IMR-90 (cell line): ENCODE results near the gene ATP6V0C. TPM values are rescaled to one million over a fixed set of nuclear protein-coding genes. Genes with fewer than 3 reads are reported as not detected.

Experiments
- ATAC-seq: fragments of 200-7000 bp; cut with Tn5 transposase; 2 replicates; pipeline ENCODE4 v1.9.1; 2020; ENCODE audit warnings: low read depth, mild to moderate bottlenecking, moderate library complexity
- BruUV-seq: library from RNA; stranded (reverse); fragments of 400-500 nt; replicated peaks from 2 replicates; lab custom pipeline; 2021; lab: Mats Ljungman, UMichigan
- CTCF ChIA-PET: fragments of 300-600 bp; formaldehyde crosslinking; extraction: SDS; loops from one replicate; lab custom pipeline; 2021; ENCODE audit warnings: antibody characterized with exemption; lab: Yijun Ruan, JAX
- POLR2A ChIA-PET: fragments of 300-600 bp; sonication (Branson Sonifier 250); formaldehyde crosslinking; loops from one replicate; lab custom pipeline; 2022; ENCODE audit warnings: antibody characterized with exemption; ENCODE audit not compliant: unreplicated experiment; lab: Charles Lee
- DNase-seq: peaks from one replicate; pipeline ENCODE4 v3.0.0; 2013
- H2AFZ ChIP-seq: replicated peaks from 2 replicates; pipeline ENCODE3; 2013; ENCODE audit warnings: low read length, mild to moderate bottlenecking; ENCODE audit not compliant: poor library complexity
- H2AK5ac ChIP-seq: 2 replicates; pipeline ENCODE4 v1.6.1; 2013; ENCODE audit warnings: low read depth, low read length, inconsistent platforms
- H2AK9ac ChIP-seq: replicated peaks from 2 replicates; pipeline ENCODE3; 2013; ENCODE audit warnings: mild to moderate bottlenecking, low read depth, low read length, moderate library complexity; ENCODE audit not compliant: poor library complexity
- H2BK120ac ChIP-seq: 2 replicates; pipeline ENCODE4 v1.6.1; 2013; ENCODE audit warnings: low read depth, low read length, inconsistent platforms
- H2BK15ac ChIP-seq: 3 replicates; pipeline ENCODE4 v1.6.1; 2013; ENCODE audit warnings: low read depth, low read length, inconsistent platforms
- H2BK20ac ChIP-seq: 2 replicates; pipeline ENCODE4 v1.6.1; 2013; ENCODE audit warnings: low read depth, mild to moderate bottlenecking, inconsistent platforms, low read length, moderate library complexity
- H2BK5ac ChIP-seq: 2 replicates; pipeline ENCODE4 v1.6.1; 2013; ENCODE audit warnings: mild to moderate bottlenecking, low read depth, low read length, inconsistent platforms; ENCODE audit not compliant: poor library complexity, severe bottlenecking
- H3K14ac ChIP-seq: replicated peaks from 2 replicates; pipeline ENCODE4 v1.6.1; 2013; ENCODE audit warnings: low read depth, low read length, inconsistent platforms
- H3K18ac ChIP-seq: 2 replicates; pipeline ENCODE4 v1.6.1; 2013; ENCODE audit warnings: low read depth, low read length, control low read depth
- H3K23ac ChIP-seq: 2 replicates; pipeline ENCODE4 v1.6.1; 2013; ENCODE audit warnings: low read depth, low read length, inconsistent platforms
- H3K27ac ChIP-seq: 2 replicates; pipeline ENCODE4 v1.5.1; 2013; ENCODE audit warnings: mild to moderate bottlenecking, control low read depth, low read length; ENCODE audit not compliant: insufficient read depth
- H3K27me3 ChIP-seq: 2 replicates; pipeline ENCODE4 v1.6.1; 2013; ENCODE audit warnings: low read length; ENCODE audit not compliant: control insufficient read depth, insufficient read depth
- H3K36me3 ChIP-seq: 2 replicates; pipeline ENCODE4 v1.6.1; 2013; ENCODE audit warnings: low read length, mixed read lengths; ENCODE audit not compliant: control insufficient read depth, insufficient read depth
- H3K4ac ChIP-seq: 2 replicates; pipeline ENCODE4 v1.6.1; 2013; ENCODE audit warnings: low read depth, low read length, inconsistent platforms
- H3K4me1 ChIP-seq: 2 replicates; pipeline ENCODE4 v1.6.1; 2013; ENCODE audit warnings: low read length, mixed read lengths; ENCODE audit not compliant: control insufficient read depth, insufficient read depth
- H3K4me2 ChIP-seq: 2 replicates; pipeline ENCODE4 v1.6.1; 2013; ENCODE audit warnings: low read depth, mild to moderate bottlenecking, control low read depth, low read length, moderate library complexity
- H3K4me3 ChIP-seq: 2 replicates; pipeline ENCODE4 v1.5.1; 2013; ENCODE audit warnings: low read depth, mild to moderate bottlenecking, control low read depth, low read length, moderate library complexity; ENCODE audit not compliant: insufficient read depth
- H3K56ac ChIP-seq: 2 replicates; pipeline ENCODE4 v1.6.1; 2013; ENCODE audit warnings: low read length, inconsistent platforms; ENCODE audit not compliant: insufficient read depth; ENCODE audit errors: extremely low read depth
- H3K79me1 ChIP-seq, 2 experiments: 2 replicates each; pipeline ENCODE4 v1.6.1; 2013; ENCODE audit warnings: low read length in 2 of 2, inconsistent platforms in 1 of 2, low read depth in 1 of 2
- H3K9ac ChIP-seq: 2 replicates; pipeline ENCODE4 v1.6.1; 2013; ENCODE audit warnings: low read depth, low read length, control low read depth
- H3K9me1 ChIP-seq: 2 replicates; pipeline ENCODE4 v1.6.1; 2013; ENCODE audit warnings: low read length, inconsistent platforms; ENCODE audit not compliant: insufficient read depth
- H3K9me3 ChIP-seq: 2 replicates; pipeline ENCODE4 v1.6.1; 2013; ENCODE audit warnings: low read length; ENCODE audit not compliant: control insufficient read depth, insufficient read depth
- H4K20me1 ChIP-seq: 2 replicates; pipeline ENCODE4 v1.6.1; 2013; ENCODE audit warnings: low read length, inconsistent platforms; ENCODE audit not compliant: insufficient read depth
- H4K5ac ChIP-seq: 2 replicates; pipeline ENCODE4 v1.6.1; 2013; ENCODE audit warnings: mild to moderate bottlenecking, low read depth, low read length, control low read depth
- H4K8ac ChIP-seq, 2 experiments: 2 replicates each; pipeline ENCODE4 v1.6.1; 2013; ENCODE audit warnings: low read depth in 2 of 2, low read length in 2 of 2, control low read depth in 1 of 2, inconsistent platforms in 1 of 2
- H4K91ac ChIP-seq: 2 replicates; pipeline ENCODE4 v1.6.1; 2013; ENCODE audit warnings: low read depth, low read length, inconsistent platforms; ENCODE audit not compliant: insufficient read depth
- CHD1 ChIP-seq: IDR thresholded peaks from 2 replicates; pipeline ENCODE4 v1.6.1; 2012; ENCODE audit warnings: low read depth, low read length, improper control_type of control experiment
- MAFK ChIP-seq: IDR thresholded peaks from 2 replicates; pipeline ENCODE4 v1.6.1; 2012; ENCODE audit warnings: low read depth, low read length, improper control_type of control experiment
- MAZ ChIP-seq: IDR thresholded peaks from 2 replicates; pipeline ENCODE4 v1.6.1; 2012; ENCODE audit warnings: low read depth, mild to moderate bottlenecking, low read length, improper control_type of control experiment, moderate library complexity, borderline replicate concordance
- MXI1 ChIP-seq: IDR thresholded peaks from 2 replicates; pipeline ENCODE4 v1.6.1; 2012; ENCODE audit warnings: low read depth, mild to moderate bottlenecking, low read length, moderate library complexity, borderline replicate concordance
- RAD21 ChIP-seq: IDR thresholded peaks from 2 replicates; pipeline ENCODE4 v1.6.1; 2012; ENCODE audit warnings: low read length, improper control_type of control experiment
- RCOR1 ChIP-seq: IDR thresholded peaks from 2 replicates; pipeline ENCODE4 v1.6.1; 2012; ENCODE audit warnings: mild to moderate bottlenecking, low read length, improper control_type of control experiment; ENCODE audit not compliant: insufficient replicate concordance
- WGBS, 2 experiments: methylation state at CpG; one replicate each; pipeline versions ENCODE4 v1.1.5 to v1.1.7; 2013; ENCODE audit warnings: missing lambda C conversion rate in 2 of 2; ENCODE audit not compliant: insufficient read length in 1 of 2; ENCODE audit errors: extremely low coverage in 2 of 2; 5-methylcytosine and 5-hydroxymethylcytosine counted together
- dilution Hi-C: fragments of 300-500 bp; cut with HindIII; formaldehyde crosslinking; loops from one replicate; pipeline ENCODE4 v1.14.3; 2018; ENCODE audit warnings: low sequenced_read_pairs; ENCODE audit not compliant: unreplicated experiment
- in situ Hi-C: fragments of 300-500 bp; cut with MboI; formaldehyde crosslinking; loops from 3 replicates; pipeline ENCODE4 v1.14.3; 2019; ENCODE audit warnings: low sequenced_read_pairs, inconsistent platforms, mixed read lengths
- intact Hi-C: fragments of 100-400 bp; cut with micrococcal nuclease; formaldehyde crosslinking; loops from 2 replicates; pipeline ENCODE4 v1.10.0; 2022
- polyA plus RNA-seq, 3 experiments: library from polyadenylated mRNA; depleted of rRNA; stranded (reverse); fragments of >200 nt; gene quantifications; 2 replicates each; pipeline ENCODE4 v1.2.3, GENCODE V29; 2012; ENCODE audit warnings: low replicate concordance in 1 of 3
- total RNA-seq: library from RNA; depleted of rRNA; stranded (reverse); fragments of >200 nt; gene quantifications from 2 replicates; pipeline ENCODE4 v1.2.3, GENCODE V29; 2012

The ATP6V0C gene
- total and polyA plus RNA-seq, 2 of the 4 experiments (the other 2 are of a cell fraction) = 8.4 to 107 TPM

DNA sequence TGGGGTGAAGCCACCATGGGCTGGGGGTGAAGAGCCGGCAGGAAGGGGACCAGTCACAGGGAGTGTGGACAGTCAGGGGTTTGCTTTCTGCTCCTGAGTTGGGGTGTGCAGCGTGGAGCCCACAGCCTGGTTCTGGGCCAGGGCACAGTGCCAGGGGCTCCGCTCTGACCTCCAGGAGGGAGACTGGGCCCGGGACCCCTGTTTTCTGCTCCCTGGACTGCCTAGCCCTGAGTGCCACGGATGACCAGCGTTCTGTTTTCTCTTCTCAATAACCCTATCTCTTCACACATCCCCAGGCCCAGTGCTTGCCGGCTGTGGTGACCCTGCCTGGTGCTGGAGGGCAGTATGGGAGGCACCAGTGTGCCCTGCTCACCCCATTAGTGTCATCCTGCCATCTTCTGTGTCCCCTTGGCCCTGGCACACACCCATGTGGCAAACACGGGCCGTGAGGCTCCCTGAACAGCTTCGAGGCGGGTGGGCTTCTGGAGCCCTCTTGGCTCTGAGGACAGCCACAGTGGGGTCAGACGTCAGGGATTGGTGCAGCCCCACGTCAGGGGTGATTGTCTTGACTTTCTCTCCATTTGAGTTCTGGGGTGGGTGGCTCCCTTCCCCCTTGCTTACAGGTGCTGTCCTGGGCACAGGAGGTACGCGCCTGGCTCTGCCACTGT is 16.3 kb downstream of the ATP6V0C start (continued):
- no peak for TF ChIP-seq RCOR1

DNA sequence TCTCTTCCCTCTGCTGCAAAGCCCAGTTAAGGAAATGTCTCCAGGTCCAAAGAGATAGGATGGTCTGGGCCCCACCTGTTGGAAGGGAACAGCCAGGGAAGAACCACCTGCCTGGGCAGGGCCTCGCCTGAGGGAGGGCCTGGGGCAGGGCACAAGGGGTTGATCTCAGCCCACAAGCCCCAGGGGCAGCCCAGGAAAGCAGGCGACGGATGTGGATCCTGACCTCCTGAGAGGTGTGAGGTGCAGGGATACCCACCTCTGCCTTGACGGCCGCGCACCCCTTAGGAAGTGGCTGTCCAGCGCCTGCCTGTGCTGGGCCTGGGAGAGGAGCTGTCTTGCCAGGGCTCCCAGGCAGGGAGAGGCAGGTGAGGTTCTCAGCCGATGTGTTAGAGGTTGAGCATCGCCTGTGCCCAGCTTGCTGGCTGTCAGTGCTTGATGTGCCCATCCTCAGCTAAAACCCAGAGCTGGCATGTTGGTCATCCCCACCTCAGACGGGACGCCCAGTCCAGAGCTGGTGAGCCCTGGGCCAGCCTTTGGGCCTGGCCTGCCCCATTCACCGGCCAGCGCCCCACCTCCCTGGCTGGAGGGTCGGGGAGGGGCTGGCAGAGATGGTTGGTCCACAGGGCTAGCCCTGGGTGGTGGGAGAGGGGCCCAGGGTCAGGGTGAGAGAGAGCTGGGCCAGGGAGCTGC is 17.0 kb downstream of the ATP6V0C start:
- H3K27ac ChIP-seq = no peak overlapping the region
- no peak overlapping the region for H3K4me3 ChIP-seq
- 60% methylated on average over 1 of the region's 14 CpGs; no CpG with 5 or more reads in 1 of the 2 experiments for WGBS, 2 experiments
- POLR2A ChIA-PET = no interaction called here
- TF ChIP-seq CHD1 (no peak), MAFK (no peak), RAD21 (no peak), MXI1 (no peak), MAZ (no peak)
- H2AK9ac ChIP-seq = peak overlapping the region; percentile 94
- H3K9me1 ChIP-seq = 0 out of 2 replicates have a peak, but pooled peaks cover 4% of the 10 kb centered on the region
- H2AFZ ChIP-seq = no peak overlapping the region
- no peak overlapping the region for H2BK15ac ChIP-seq
- 0 out of 2 replicates have a peak overlapping the region, but pooled peaks have one; percentile 54 for H3K9ac ChIP-seq
- no peak overlapping the region for H2BK120ac ChIP-seq
- no peak for ATAC-seq
- no peak overlapping the region for H4K5ac ChIP-seq
- no peak overlapping the region for H4K91ac ChIP-seq
- no TSS peak for BruUV-seq
- H2BK5ac ChIP-seq = no peak overlapping the region
- H2AK5ac ChIP-seq = peak overlapping the region; percentile 58; the same call in 1 of the 2 replicates
- no peak overlapping the region for H3K18ac ChIP-seq
- H3K56ac ChIP-seq = no peak overlapping the region
- peak overlapping the region; percentile 79 for H3K4ac ChIP-seq
- no peaks in the 10 kb centered on the region for H3K9me3 ChIP-seq
- H3K27me3 ChIP-seq = no peaks in the 10 kb centered on the region
- H3K36me3 ChIP-seq = peaks cover 36% of the 10 kb centered on the region
- no peak overlapping the region for H2BK20ac ChIP-seq
- no peak overlapping the region for H3K14ac ChIP-seq
- CTCF ChIA-PET = no interaction called here
- no peak overlapping the region for H3K23ac ChIP-seq
- intact Hi-C loops (no loop called here), dilution Hi-C loops (no loop called here), in situ Hi-C loops (no loop called here)
- no peak for DNase-seq
- H3K4me2 ChIP-seq = no peak overlapping the region; the same call in 1 of the 2 replicates
- H4K8ac ChIP-seq = peak overlapping the region; percentile 20 to 79; a peak in 2 of 4 replicates
- H3K4me1 ChIP-seq = peaks cover 12% of the 10 kb centered on the region
- no peaks in the 10 kb centered on the region; the same call in none of the 2 replicates for H4K20me1 ChIP-seq
- peaks cover 0 to 26% of the 10 kb centered on the region in 2 experiments; a peak in 1 of 4 replicates for H3K79me1 ChIP-seq
